CD14-positive monocyte (primary cell): ENCODE results near the gene CCT2. TPM values are rescaled to one million over a fixed set of nuclear protein-coding genes. Genes with fewer than 3 reads are reported as not detected.

Experiments used
- DNase-seq, 3 donors: peaks; one replicate each; pipeline ENCODE4 v3.0.0-alpha.2; 2011 to 2022
- H2AFZ ChIP-seq: 2 replicates; pipeline ENCODE4 v1.6.0; 2012; ENCODE audit warnings: mild to moderate bottlenecking, low read depth, low read length, inconsistent platforms; ENCODE audit not compliant: insufficient read depth, poor library complexity, severe bottlenecking
- H3K27ac ChIP-seq, 2 donors: 1 replicate in 1 of 2; 2 replicates in 1 of 2; pipeline ENCODE4 v1.5.1; 2012 to 2013; ENCODE audit warnings: low read length in 2 of 2, control low read depth in 1 of 2, inconsistent platforms in 1 of 2, low read depth in 1 of 2, mild to moderate bottlenecking in 1 of 2
- H3K27me3 ChIP-seq, 2 donors: one replicate each; pipeline versions ENCODE4 v1.6.0 to v1.6.1; 2011 to 2013; ENCODE audit warnings: low read length in 2 of 2; ENCODE audit not compliant: control insufficient read depth in 2 of 2, insufficient read depth in 2 of 2
- H3K36me3 ChIP-seq, 2 donors: replicated peaks in 1 of 2; 1 replicate in 1 of 2; 2 replicates in 1 of 2; pipeline versions ENCODE4 v1.5.1 to v1.6.1; 2012 to 2013; ENCODE audit warnings: low read length in 2 of 2, control low read depth in 1 of 2, inconsistent platforms in 1 of 2, mild to moderate bottlenecking in 1 of 2; ENCODE audit not compliant: insufficient read depth in 2 of 2, control insufficient read depth in 1 of 2
- H3K4me1 ChIP-seq, 2 donors: 1 replicate in 1 of 2; 2 replicates in 1 of 2; pipeline versions ENCODE4 v1.5.1 to v1.6.1; 2012 to 2013; ENCODE audit warnings: low read length in 2 of 2, control low read depth in 1 of 2, inconsistent platforms in 1 of 2, mild to moderate bottlenecking in 1 of 2, moderate library complexity in 1 of 2; ENCODE audit not compliant: insufficient read depth in 2 of 2, control insufficient read depth in 1 of 2
- H3K4me2 ChIP-seq: replicated peaks from 2 replicates; pipeline ENCODE3; 2012; ENCODE audit warnings: low read length, moderate library complexity, mild to moderate bottlenecking; ENCODE audit not compliant: poor library complexity, severe bottlenecking; ENCODE audit errors: extremely low read depth
- H3K4me3 ChIP-seq, 3 experiments: fragments of 200-600 bp in 1 of 3; sonication (generic) in 1 of 3; replicated peaks in 1 of 3; 1 replicate in 2 of 3; 2 replicates in 1 of 3; pipeline ENCODE4 v1.5.1; 2011 to 2013; ENCODE audit warnings: low read length in 3 of 3, mild to moderate bottlenecking in 3 of 3, control low read depth in 2 of 3, low read depth in 2 of 3, inconsistent platforms in 1 of 3, moderate library complexity in 1 of 3
- H3K79me2 ChIP-seq: 2 replicates; pipeline ENCODE4 v1.6.0; 2012; ENCODE audit warnings: mild to moderate bottlenecking, control low read depth, inconsistent platforms, low read length, moderate library complexity; ENCODE audit not compliant: insufficient read depth
- H3K9ac ChIP-seq: 2 replicates; pipeline ENCODE4 v1.6.0; 2017; ENCODE audit warnings: low read length, mild to moderate bottlenecking; ENCODE audit not compliant: insufficient read depth, poor library complexity, severe bottlenecking
- H3K9me3 ChIP-seq, 2 donors: replicated peaks in 1 of 2; 1 replicate in 1 of 2; 2 replicates in 1 of 2; pipeline versions ENCODE4 v1.5.1 to v1.6.1; 2012 to 2013; ENCODE audit warnings: low read length in 2 of 2, control low read depth in 1 of 2; ENCODE audit not compliant: control insufficient read depth in 1 of 2, insufficient read depth in 1 of 2
- H4K20me1 ChIP-seq: 2 replicates; pipeline ENCODE4 v1.6.0; 2012; ENCODE audit warnings: mild to moderate bottlenecking, low read length, control low read depth, moderate library complexity; ENCODE audit not compliant: insufficient read depth
- H3K27ac Mint-ChIP-seq, 7 donors: one replicate each; pipeline ENCODE4 v1.8.0; 2020; ENCODE audit warnings: mild to moderate bottlenecking in 7 of 7, mixed read lengths in 7 of 7, moderate library complexity in 6 of 7, inconsistent platforms in 2 of 7
- H3K27me3 Mint-ChIP-seq, 3 donors: one replicate each; pipeline ENCODE4 v1.8.0; 2021 to 2022; ENCODE audit warnings: low read depth in 3 of 3, mild to moderate bottlenecking in 3 of 3, mixed read lengths in 3 of 3, moderate library complexity in 3 of 3, inconsistent platforms in 1 of 3
- H3K36me3 Mint-ChIP-seq, 2 donors: one replicate each; pipeline ENCODE4 v1.8.0; 2020; ENCODE audit warnings: mixed read lengths in 2 of 2, inconsistent platforms in 1 of 2, mild to moderate bottlenecking in 1 of 2
- H3K4me1 Mint-ChIP-seq: one replicate; pipeline ENCODE4 v1.8.0; 2020; ENCODE audit warnings: mild to moderate bottlenecking, mixed read lengths
- H3K4me3 Mint-ChIP-seq, 2 donors: one replicate each; pipeline ENCODE4 v1.8.0; 2020; ENCODE audit warnings: mild to moderate bottlenecking in 2 of 2, mixed read lengths in 2 of 2, moderate library complexity in 1 of 2
- H3K9me3 Mint-ChIP-seq, 7 donors: one replicate each; pipeline ENCODE4 v1.8.0; 2020 to 2022; ENCODE audit warnings: mixed read lengths in 7 of 7, mild to moderate bottlenecking in 6 of 7, moderate library complexity in 6 of 7, inconsistent platforms in 2 of 7
- WGBS: methylation state at CpG from one replicate; pipeline ENCODE4 v1.1.5; 2013; ENCODE audit warnings: missing lambda C conversion rate; ENCODE audit not compliant: insufficient coverage; 5-methylcytosine and 5-hydroxymethylcytosine counted together
- intact Hi-C, 2 donors: fragments of 100-400 bp; cut with micrococcal nuclease; formaldehyde crosslinking; loops; one replicate each; pipeline versions ENCODE4 v1.15.0 to v1.15.1; 2023
- polyA plus RNA-seq, 3 donors: library from polyadenylated mRNA; depleted of rRNA in 1 of 3; unstranded in 2 of 3; stranded (reverse) in 1 of 3; fragments of 300-500 nt in 2 of 3; fragments of >200 nt in 1 of 3; fragmentation: Illumina TruSeq in 2 of 3; gene quantifications; 1 replicate in 2 of 3; 2 replicates in 1 of 3; pipeline ENCODE4 v1.2.3, GENCODE V29; 2012 to 2021
- TF ChIP-seq, protein P1 (sequence below): fragments of 200-600 bp; IDR thresholded peaks from one replicate; pipeline ENCODE4 v1.8.0; 2022; ENCODE audit warnings: antibody characterized with exemption, mild to moderate bottlenecking

CCT2 gene
- polyA plus RNA-seq, 3 donors = 39.8 to 87.4 (median 63.3) TPM

DNA sequence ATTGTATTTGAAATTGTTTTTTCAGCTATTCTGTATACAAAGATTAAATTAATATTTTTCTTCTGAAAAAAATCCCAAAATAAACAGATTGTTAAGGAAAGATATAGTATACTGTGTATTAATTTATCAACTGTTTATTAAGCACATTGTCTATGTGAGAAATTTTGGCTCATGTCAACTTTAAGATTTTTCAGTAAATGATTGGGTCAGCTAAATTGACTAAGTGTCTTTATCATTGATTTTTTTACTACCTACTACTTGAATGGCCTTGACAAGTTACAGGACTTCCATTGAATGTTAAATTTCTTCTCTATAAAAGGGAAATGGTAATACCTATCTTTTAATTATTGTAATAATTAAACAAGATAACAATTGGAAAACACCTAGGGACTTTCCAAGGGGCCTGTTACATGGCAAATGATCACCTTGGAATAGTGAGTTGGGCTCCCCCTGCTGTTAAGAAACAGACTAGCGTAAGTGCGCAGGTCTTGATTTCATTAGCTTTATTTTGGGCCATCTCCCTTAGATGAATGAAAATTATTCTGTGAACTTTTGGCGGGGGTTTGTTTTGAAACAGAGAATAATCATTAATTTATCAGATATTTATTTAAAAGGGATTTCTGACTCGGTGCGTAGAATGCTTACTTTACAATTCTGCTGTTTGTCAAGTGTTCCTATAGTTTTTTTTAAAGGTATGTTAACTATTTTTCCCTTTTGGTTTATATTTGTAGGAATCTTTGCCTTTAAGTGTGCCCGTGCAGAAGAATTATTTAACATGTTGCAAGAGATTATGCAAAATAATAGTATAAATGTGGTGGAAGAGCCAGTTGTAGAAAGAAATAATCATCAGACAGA lies 14.5 kb upstream of the CCT2 start:
- Histone ChIP-seq H3K4me2 (no peak overlapping the region), H3K4me3 (no peak overlapping the region), H2AFZ (no peak overlapping the region), H3K9me3 (no peaks in the 10 kb centered on the region), H3K4me1 (no peaks in the 10 kb centered on the region), H3K9ac (no peak overlapping the region), H4K20me1 (no peaks in the 10 kb centered on the region), H3K79me2 (no peaks in the 10 kb centered on the region), H3K27ac (no peak overlapping the region), H3K36me3 (peaks cover 49 to 87% of the 10 kb centered on the region in 2 donors), H3K27me3 (no peaks in the 10 kb centered on the region)
- Mint-ChIP-seq H3K36me3 (peaks cover 57 to 75% of the 10 kb centered on the region in 2 donors), H3K27me3 (peaks cover 0 to 2% (median 0%) of the 10 kb centered on the region in 3 donors), H3K27ac (no peak overlapping the region), H3K4me1 (no peaks in the 10 kb centered on the region), H3K4me3 (no peak overlapping the region), H3K9me3 (no peaks in the 10 kb centered on the region)
- TF ChIP-seq, protein P1, sequence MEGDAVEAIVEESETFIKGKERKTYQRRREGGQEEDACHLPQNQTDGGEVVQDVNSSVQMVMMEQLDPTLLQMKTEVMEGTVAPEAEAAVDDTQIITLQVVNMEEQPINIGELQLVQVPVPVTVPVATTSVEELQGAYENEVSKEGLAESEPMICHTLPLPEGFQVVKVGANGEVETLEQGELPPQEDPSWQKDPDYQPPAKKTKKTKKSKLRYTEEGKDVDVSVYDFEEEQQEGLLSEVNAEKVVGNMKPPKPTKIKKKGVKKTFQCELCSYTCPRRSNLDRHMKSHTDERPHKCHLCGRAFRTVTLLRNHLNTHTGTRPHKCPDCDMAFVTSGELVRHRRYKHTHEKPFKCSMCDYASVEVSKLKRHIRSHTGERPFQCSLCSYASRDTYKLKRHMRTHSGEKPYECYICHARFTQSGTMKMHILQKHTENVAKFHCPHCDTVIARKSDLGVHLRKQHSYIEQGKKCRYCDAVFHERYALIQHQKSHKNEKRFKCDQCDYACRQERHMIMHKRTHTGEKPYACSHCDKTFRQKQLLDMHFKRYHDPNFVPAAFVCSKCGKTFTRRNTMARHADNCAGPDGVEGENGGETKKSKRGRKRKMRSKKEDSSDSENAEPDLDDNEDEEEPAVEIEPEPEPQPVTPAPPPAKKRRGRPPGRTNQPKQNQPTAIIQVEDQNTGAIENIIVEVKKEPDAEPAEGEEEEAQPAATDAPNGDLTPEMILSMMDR = peak; percentile 90
- peak; percentile 29 to 57 (median 55) for DNase-seq
- intact Hi-C loops = loop anchor here (5.0 to 10.0 kb wide), 2 partner anchors 216 to 278 kb away; partner anchors contain the start of gene YEATS4 (in 1 of the 2)
- no CpG with 5 or more reads among the region's 6 CpGs for WGBS

DNA sequence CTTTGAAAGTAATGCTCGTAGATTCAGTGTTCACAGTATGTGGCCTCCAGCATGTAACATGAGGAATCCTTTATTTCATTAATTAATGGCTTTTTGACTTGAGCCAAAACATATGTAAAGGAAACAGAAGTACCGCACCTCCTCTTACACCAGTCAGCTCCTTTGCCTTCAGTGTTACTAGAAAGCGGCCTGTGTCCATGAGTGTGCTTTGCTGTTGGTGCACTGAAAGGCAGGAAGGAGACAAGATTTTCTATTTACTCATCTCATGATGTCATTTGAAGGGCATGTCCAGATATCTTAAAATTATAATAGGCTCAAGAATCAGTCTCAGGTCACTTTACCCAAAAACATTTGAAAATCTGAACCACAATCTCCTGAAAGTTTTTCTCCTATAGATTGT lies 9.9 kb upstream of the CCT2 start:
- Mint-ChIP-seq H3K4me3 (no peak overlapping the region), H3K36me3 (peaks cover 45 to 49% of the 10 kb centered on the region in 2 donors), H3K27ac (no peak overlapping the region), H3K9me3 (no peaks in the 10 kb centered on the region), H3K27me3 (peaks cover 0 to 2% (median 0%) of the 10 kb centered on the region in 3 donors), H3K4me1 (peaks cover 4% of the 10 kb centered on the region)
- no peaks in the 10 kb centered on the region for H3K79me2 ChIP-seq
- TF ChIP-seq, protein P1 = no peak
- peaks cover 44 to 54% of the 10 kb centered on the region in 2 donors for H3K36me3 ChIP-seq
- no peak overlapping the region for H3K27ac ChIP-seq
- H3K4me3 ChIP-seq = no peak overlapping the region
- no peaks in the 10 kb centered on the region for H3K27me3 ChIP-seq
- H2AFZ ChIP-seq = no peak overlapping the region
- no peaks in the 10 kb centered on the region for H3K4me1 ChIP-seq
- no peaks in the 10 kb centered on the region for H4K20me1 ChIP-seq
- intact Hi-C loops = loop anchor here in 1 of 2 donors (10.0 kb wide), 1 partner anchor 221 kb away; the partner anchor contains the start of gene YEATS4
- no peak overlapping the region for H3K4me2 ChIP-seq
- no peak for DNase-seq
- no peaks in the 10 kb centered on the region for H3K9me3 ChIP-seq
- no CpG with 5 or more reads among the region's 3 CpGs for WGBS
- H3K9ac ChIP-seq = no peak overlapping the region
